ENCODE data around the gene FTSJ3.

The FTSJ3 gene

GRCh38 chr17:63772801-63773271 lies 54.6 kb downstream of the FTSJ3 start:
- H3K27ac Mint-ChIP-seq = peak overlapping the region; percentile 100
- H3K36me3 Mint-ChIP-seq (ENCODE audit: low read depth) = peaks cover 19% of the 10 kb centered on the region
- no peaks in the 10 kb centered on the region for H3K9me3 Mint-ChIP-seq
- peak overlapping the region; percentile 96 for H3K4me3 Mint-ChIP-seq
- no peaks in the 10 kb centered on the region for H3K27me3 Mint-ChIP-seq (ENCODE audit: low read depth)
- peaks cover 40% of the 10 kb centered on the region for H3K4me1 Mint-ChIP-seq (ENCODE audit: low read depth)

Data from T-helper 1 cell treated with Interleukin-12 subunit alpha and Interleukin-12 subunit beta and Interleukin-4 antibody, amounts not matched to agents 30 μg/mL and 1 μg/mL, for 36 hours (primary cell).